Omental fat pad (tissue), 4 donors: Measurements from ENCODE around the gene ST14. TPM values are rescaled to one million over a fixed set of nuclear protein-coding genes. Genes with fewer than 3 reads are reported as not detected.

Experiments used
- ATAC-seq: fragments of 150-250 bp; one replicate; pipeline ENCODE4 v1.9.1; 2016; ENCODE audit warnings: mild to moderate bottlenecking, moderate library complexity; ENCODE audit not compliant: low FRiP score
- DNase-seq: peaks from one replicate; pipeline ENCODE4 v3.0.0-alpha.2; 2019; ENCODE audit warnings: low spot score
- total RNA-seq, 4 donors: library from RNA; depleted of rRNA; stranded (reverse); fragments of >200 nt; gene quantifications; one replicate each; pipeline ENCODE4 v1.1.0, GENCODE V29; 2016
- TF ChIP-seq, protein P1 (sequence below), 3 donors: fragments of 450-650 bp; IDR thresholded peaks; one replicate each; pipeline ENCODE4 v1.5.1; 2016 to 2017; ENCODE audit warnings: antibody characterized with exemption in 3 of 3, mild to moderate bottlenecking in 3 of 3, moderate library complexity in 2 of 3

ST14 gene
- total RNA-seq, 4 donors from 2014 or later: 4.4 to 49.1 (median 10.8) TPM

- TF ChIP-seq, protein P1, sequence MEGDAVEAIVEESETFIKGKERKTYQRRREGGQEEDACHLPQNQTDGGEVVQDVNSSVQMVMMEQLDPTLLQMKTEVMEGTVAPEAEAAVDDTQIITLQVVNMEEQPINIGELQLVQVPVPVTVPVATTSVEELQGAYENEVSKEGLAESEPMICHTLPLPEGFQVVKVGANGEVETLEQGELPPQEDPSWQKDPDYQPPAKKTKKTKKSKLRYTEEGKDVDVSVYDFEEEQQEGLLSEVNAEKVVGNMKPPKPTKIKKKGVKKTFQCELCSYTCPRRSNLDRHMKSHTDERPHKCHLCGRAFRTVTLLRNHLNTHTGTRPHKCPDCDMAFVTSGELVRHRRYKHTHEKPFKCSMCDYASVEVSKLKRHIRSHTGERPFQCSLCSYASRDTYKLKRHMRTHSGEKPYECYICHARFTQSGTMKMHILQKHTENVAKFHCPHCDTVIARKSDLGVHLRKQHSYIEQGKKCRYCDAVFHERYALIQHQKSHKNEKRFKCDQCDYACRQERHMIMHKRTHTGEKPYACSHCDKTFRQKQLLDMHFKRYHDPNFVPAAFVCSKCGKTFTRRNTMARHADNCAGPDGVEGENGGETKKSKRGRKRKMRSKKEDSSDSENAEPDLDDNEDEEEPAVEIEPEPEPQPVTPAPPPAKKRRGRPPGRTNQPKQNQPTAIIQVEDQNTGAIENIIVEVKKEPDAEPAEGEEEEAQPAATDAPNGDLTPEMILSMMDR (IDR thresholded peaks at IDR 0.05): no peak
- DNase-seq: no peak
Observed at GRCh38 chr11:130216591-130217132, 57.1 kb downstream of the ST14 start.

GRCh38 chr11:130217133-130218031, 57.8 kb downstream of the ST14 start:
- TF ChIP-seq, protein P1 (IDR thresholded peaks at IDR 0.05): no peak
- DNase-seq (no peak), ATAC-seq (no peak)

More at GRCh38 chr11:130216591-130217132, 57.1 kb downstream of the ST14 start:
- no peak for ATAC-seq

- TF ChIP-seq, protein P1 (IDR thresholded peaks at IDR 0.05): no peak
- DNase-seq (no peak), ATAC-seq (no peak)
Observed at GRCh38 chr11:130218501-130219070, 59.0 kb downstream of the ST14 start.

GRCh38 chr11:130219148-130219547, 59.6 kb downstream of the ST14 start:
- no peak for DNase-seq
- no peak for ATAC-seq
- TF ChIP-seq, protein P1 (IDR thresholded peaks at IDR 0.05): no peak

DNA sequence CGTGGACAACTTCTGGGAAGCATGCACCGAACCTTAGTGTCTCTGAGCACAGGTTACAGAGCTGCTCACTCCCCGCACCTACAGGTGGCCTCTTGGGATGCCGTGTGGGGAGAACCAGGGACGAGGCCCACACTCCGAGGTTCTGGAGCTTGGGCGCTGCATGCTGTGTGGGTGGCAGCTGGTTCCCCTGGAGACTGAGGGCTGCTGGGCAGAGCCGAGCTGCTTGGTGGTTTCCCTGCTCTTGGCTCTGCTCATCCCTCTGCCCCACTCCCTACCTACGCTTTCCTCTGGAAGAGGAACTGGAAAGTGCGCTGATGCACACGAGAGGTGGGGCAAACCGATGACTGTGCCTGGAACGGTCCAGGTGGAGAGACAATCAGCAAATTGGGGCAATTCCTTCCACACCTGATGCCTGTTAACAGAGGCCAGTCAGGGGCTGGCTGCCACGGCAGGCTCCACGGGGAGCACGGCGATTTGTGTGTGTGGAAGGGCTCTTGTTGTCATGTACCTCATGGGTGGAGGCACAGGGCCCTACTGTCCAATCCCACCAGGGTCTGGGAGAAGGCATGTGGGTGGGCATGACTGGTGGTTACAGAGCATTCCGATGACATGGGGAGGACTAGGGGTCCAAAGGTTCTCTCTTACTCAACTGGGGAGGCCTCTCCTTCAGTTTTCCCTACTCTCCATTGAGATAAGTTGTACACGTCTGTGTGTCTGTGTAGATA, 60.9 kb downstream of the ST14 start:
- TF ChIP-seq, protein P1 (IDR thresholded peaks at IDR 0.05): no peak
- ATAC-seq: no peak
- no peak for DNase-seq

- ATAC-seq: peak; percentile 90
- no peak for DNase-seq
- TF ChIP-seq, protein P1 (IDR thresholded peaks at IDR 0.05): no peak
Observed at GRCh38 chr11:130223291-130223971, 63.8 kb downstream of the ST14 start.
